OCI-M2 (cell line): ENCODE data around the gene UBQLN3.

Experiments
- DNase-seq: peaks from one replicate; lab custom pipeline; 2025; ENCODE audit not compliant: unreplicated experiment; lab: John Stamatoyannopoulos, UW

The UBQLN3 gene

GRCh38 chr11:5509803-5510202 lies at the start of gene UBQLN3:
TSS of gene UBQLN3 (minus strand) at chr11:5509957. CDS start at chr11:5509558, 399 bp downstream.
- no peak for DNase-seq

- DNase-seq: no peak
Measured at GRCh38 chr11:5557751-5558150, 48.0 kb upstream of the UBQLN3 start.

- DNase-seq: no peak
Measured at GRCh38 chr11:5556596-5557188, 46.9 kb upstream of the UBQLN3 start.

GRCh38 chr11:5553343-5553742 lies 43.6 kb upstream of the UBQLN3 start:
- no peak for DNase-seq

GRCh38 chr11:5550440-5551095 lies 40.8 kb upstream of the UBQLN3 start:
- no peak for DNase-seq

GRCh38 chr11:5548440-5548839 lies 38.7 kb upstream of the UBQLN3 start, which contains the start of gene OR52H1:
TSS of gene OR52H1 (minus strand) at chr11:5548540. CDS start at chr11:5545505, 3,035 bp downstream.
- DNase-seq: no peak

GRCh38 chr11:5547982-5548381 lies 38.2 kb upstream of the UBQLN3 start:
- no peak for DNase-seq

GRCh38 chr11:5546457-5546856 lies 36.7 kb upstream of the UBQLN3 start:
- DNase-seq: no peak

- DNase-seq: no peak
Measured at GRCh38 chr11:5541427-5541826, 31.7 kb upstream of the UBQLN3 start.

- DNase-seq: no peak
Measured at GRCh38 chr11:5536482-5536881, 26.7 kb upstream of the UBQLN3 start.

GRCh38 chr11:5534046-5534445 lies 24.3 kb upstream of the UBQLN3 start:
- no peak for DNase-seq

- DNase-seq: no peak
Measured at GRCh38 chr11:5531053-5531831, 21.5 kb upstream of the UBQLN3 start.

- no peak for DNase-seq
Measured at GRCh38 chr11:5528495-5528894, 18.7 kb upstream of the UBQLN3 start.

GRCh38 chr11:5527716-5528115 lies 18.0 kb upstream of the UBQLN3 start:
- DNase-seq: no peak

- no peak for DNase-seq
Measured at GRCh38 chr11:5524756-5525155, 15.0 kb upstream of the UBQLN3 start.

GRCh38 chr11:5522308-5522707 lies 12.6 kb upstream of the UBQLN3 start:
- DNase-seq: no peak

- no peak for DNase-seq
Measured at GRCh38 chr11:5521540-5521939, 11.8 kb upstream of the UBQLN3 start.

- no peak for DNase-seq
Measured at GRCh38 chr11:5516599-5516998, 6.8 kb upstream of the UBQLN3 start, which contains the start of gene UBQLNL. TSS of gene UBQLNL (minus strand) at chr11:5516699. CDS start at chr11:5516441, 258 bp downstream.

GRCh38 chr11:5514841-5515240 lies 5.1 kb upstream of the UBQLN3 start:
- no peak for DNase-seq

- DNase-seq: no peak
Measured at GRCh38 chr11:5508605-5509004, 1.2 kb downstream of the UBQLN3 start.

- DNase-seq: no peak
Measured at GRCh38 chr11:5507933-5508305, 1.8 kb downstream of the UBQLN3 start.
